HT-29 (cell line): Measurements from ENCODE around the gene MISFA. TPM values are rescaled to one million over a fixed set of nuclear protein-coding genes. Genes with fewer than 3 reads are reported as not detected.
A peak's percentile ranks its signal among the peaks of the same experiment; 100 is the strongest.
"Not testable (repeated sequence)": the region's sequence is repeated elsewhere in the genome, so short reads cannot be mapped to it uniquely, and the experiment has no call there.

Experiments
- DNase-seq: peaks from one replicate; pipeline ENCODE4 v3.0.0-alpha.2; 2015; ENCODE audit warnings: low spot score
- total RNA-seq: library from RNA; depleted of rRNA; stranded (reverse); fragments of >200 nt; shearing (Covaris generic); gene quantifications from 2 replicates; pipeline ENCODE4 v1.2.3, GENCODE V29; 2014; rRNA removed

MISFA gene
- 0.76 and 1.0 TPM in 2 replicates for total RNA-seq

- no peak for DNase-seq
Measured at GRCh38 chr11:18599739-18600230, at the start of gene MISFA. Gene MISFA (plus strand): TSS chr11:18599789. CDS start chr11:18599929, 140 bp downstream.

DNA sequence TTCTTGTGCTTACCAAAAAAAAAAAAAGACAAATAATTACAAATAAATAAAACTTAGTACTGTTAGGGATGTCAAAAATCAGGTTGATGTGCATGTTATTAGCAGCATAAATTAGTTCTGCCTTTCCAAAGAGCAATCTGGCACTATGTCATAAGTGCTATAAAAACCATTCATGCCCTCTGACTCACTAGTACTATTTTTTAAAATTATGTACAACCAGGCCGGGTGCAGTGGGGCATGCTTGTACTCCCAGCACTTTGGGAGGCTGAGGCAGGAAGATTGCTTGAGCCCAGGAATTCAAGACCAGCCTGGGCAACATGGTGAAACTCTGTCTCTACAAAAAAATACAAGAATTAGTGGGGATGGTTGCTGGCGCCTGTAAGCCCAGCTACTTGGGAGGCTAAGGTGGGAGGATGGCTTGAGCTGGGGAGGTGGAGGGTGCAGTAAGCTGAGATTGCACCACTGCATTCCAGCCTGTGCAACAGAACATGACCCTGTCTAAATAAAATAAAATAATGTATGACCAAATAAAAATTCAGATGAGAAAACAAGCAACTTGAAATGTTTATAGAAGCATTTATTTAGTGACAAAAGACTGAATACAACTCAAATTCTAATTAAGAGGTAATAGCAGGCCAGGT is 36.4 kb upstream of the MISFA start:
- no peak for DNase-seq

DNA sequence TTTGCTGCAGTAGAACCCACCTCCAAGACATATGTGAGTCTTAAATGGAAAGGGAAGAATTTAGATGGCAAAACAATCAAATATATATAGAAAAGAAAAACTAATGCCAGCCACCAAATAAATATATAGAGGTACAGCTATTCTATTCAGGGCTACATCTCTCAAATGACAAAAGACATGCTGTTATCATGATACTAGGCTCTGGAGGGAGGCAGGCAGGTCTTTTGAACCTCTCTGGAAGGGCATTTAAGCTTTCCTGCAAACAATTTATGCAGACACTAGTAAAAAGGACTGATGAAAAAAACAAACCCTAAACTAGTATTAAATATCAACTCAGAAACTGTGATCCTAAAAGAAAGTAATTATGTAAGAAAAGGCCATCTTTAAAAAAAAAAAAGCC is 35.4 kb upstream of the MISFA start:
- DNase-seq, result no peak

DNA sequence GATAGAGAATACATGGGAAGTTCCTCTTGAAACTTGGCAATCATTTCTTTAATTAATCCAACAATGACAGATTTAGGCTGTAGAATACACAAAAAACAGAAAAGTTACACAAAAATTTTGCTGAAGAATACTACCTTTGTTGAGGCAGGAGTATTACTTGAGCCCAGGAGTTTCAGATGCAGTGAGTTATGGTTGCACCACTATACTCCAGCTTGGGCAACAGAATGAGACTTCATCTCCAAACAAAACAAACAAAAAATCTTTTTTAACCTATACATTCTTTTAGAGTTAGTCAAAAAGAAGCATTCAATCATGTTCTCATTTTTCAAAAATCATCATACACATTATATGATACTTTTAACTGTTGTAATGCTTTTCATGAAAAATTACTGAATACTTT is 33.2 kb upstream of the MISFA start:
- DNase-seq, result no peak

DNA sequence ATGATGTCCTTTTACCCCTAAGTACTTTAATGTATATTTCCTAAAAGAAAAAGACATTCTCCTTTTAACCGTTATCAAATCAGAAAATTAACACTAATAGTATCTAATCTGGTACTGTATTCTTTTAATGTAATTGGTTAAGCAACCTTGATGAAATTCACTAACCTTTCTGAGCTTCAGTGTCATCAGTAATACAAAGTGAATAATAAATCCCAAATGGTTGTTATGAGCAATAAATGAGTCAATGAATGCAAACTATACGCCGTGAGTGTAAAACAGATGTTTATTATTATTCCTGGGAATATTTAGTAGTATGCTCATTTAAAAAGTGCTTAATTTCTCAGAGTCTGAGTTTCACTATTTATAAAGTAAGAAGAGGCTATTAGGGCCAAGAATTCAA is 32.5 kb upstream of the MISFA start:
- DNase-seq, result no peak

GRCh38 chr11:18575361-18575760 is 24.2 kb upstream of the MISFA start:
- DNase-seq, result no peak

- peak; percentile 88 for DNase-seq
Measured at GRCh38 chr11:18578975-18579598, 20.5 kb upstream of the MISFA start.

DNA sequence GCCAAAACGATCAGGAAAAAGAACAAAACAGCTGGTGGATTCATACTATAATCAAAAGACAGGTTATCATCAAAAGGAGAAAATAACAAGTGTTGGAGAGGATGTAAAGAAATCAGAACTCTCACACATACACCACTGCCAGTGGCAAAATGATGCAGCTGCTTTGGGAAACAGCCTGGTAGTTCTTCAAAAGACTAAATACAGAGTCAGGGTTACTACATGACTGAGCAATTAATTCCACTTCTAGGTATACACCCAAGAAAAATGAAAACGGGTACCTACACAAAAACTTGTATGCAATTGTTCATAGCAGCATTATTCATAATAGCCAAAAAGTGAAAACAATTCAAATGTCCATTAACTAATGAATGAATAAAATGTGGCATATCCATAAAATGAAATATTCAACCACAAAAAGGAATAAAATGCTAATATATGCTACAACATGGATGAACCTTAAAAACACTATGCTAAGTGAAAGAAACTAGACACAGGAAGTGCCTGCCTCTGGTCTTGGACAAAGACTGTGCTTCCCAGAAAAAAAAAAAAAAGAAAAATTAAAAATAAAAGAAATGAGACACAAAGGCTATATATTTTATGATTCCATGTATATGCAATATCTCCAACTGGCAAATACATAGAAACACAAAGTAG is 19.3 kb upstream of the MISFA start:
- no peak for DNase-seq

- DNase-seq, result no peak
Measured at GRCh38 chr11:18581825-18582224, 17.8 kb upstream of the MISFA start.

DNA sequence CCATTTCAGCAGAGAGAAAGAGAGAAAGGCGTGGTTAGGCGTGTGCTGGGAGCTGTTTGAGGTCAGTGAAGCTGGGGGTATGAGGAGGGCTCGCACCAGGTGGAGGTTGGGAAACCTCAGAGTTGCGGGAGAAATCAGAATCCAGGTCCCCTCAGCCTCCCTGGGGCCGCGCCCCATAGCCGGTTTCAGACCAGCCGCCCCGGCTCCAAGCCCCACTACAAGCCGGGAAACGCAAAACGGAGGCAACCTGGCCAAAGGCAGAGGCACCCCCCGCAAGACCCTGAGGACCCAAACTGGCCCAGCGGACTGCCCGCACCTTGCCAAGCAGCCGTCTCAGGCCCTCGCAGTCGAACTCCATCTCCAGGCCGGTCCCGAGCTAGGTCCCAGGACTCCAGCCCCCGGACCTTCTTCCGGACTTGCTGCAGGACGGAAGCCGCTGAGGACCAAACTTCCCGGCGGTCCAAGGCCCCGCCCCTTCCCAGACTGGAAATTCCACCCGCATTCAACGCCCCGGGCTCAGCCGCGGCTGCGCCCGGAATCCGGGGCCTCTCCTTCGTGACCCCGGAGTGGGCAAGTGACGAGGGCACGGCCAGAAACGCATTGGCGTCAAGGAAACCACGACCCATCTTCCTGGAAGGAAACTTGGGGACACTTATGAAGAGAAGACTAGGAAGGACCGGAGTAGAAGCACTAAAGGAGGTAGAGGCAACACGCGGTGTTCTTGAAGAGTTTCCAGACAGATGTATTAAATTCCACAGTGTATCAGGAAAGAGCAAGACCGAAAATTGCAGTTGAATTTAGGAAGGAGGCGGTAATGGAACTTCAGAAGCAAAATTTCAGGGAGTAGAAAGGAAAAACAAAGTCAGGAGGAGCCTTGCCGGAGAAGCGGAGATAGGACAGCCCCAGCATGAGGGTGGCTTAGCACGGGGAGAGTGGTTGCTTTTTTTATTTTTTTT is 11.0 kb upstream of the MISFA start, which contains the start of gene UEVLD:
UEVLD (minus strand) TSS at position 438 of the 956 bp plus-strand sequence; CDS start at position 358, 80 bp downstream.
- peak; percentile 95 for DNase-seq

GRCh38 chr11:18590571-18590970 is 9.0 kb upstream of the MISFA start:
- no peak for DNase-seq

GRCh38 chr11:18594088-18594487 is 5.5 kb upstream of the MISFA start:
- not testable (repeated sequence) for DNase-seq

DNA sequence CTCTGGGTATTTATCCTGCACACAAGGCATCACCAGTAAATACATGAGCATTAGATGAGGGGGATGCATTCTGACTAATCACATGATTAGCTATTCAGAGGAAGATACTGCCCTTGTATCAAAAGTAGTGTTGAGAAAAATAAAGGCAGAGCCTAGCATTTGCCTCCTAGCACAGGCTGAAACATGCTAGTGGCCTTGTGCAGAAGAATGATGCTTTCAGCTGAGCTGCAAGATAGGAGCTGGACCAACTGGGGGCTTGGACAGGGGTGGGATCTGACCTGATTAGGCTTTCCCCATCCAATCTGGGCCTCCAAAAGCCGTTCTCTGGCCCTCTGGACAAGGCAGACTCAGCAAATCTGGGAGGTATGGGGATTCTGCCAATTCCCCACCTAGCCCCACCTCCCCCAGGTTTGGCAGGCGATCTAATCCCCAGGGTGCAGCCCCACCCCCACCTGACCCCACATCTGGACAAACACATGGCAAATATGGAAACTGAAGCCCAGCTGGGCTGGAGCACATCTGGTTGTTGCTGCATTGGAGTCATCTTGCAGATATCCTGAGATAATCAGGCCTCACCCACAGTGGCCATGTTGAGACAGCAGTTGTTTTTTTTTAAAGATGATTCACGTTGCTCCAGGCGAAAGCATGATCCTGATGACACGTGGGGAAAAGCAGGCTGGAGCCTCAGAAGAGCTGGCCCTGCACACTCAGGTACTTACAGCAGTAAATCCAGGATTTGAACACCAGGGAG is 4.4 kb upstream of the MISFA start:
- DNase-seq, result no peak

GRCh38 chr11:18600915-18601569 is 1.5 kb downstream of the MISFA start:
- no peak for DNase-seq

DNA sequence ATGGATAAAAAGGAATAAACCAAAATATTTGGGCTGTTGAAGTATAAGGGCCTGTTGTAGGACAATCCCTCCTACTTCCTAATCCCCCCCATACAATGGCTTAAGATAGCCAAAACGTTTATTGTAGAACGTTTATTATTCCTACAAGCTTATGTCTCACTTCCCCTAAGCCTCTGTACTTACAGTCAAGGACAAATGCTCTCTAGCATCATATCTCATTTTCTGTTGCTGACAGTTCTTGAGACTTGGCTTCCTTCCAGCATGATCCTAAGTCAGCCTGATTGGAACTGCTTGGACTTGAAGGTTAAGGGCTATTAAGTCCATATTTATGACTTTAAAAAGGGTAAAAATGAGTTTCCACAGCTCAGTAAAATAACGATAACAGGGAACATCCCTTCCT is 8.8 kb downstream of the MISFA start:
- DNase-seq, result no peak

DNA sequence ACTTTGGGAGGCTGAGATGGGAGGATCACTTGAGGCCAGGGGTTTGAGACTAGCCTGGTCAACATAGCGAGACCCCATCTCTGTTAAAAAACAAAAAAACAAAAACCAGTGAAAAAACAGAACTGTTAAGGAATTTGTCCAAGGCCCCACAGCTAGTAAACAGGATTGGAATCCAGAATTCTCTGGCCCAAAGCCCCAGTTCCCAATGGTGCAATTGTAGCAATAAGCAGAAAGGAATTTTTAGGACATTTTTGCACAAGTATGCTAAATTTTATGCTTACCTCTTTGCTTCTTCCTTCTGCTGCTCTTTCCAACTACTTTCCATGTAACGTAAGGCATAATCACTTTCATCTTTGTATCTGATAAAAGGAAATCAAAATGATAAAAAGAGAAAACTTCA is 11.6 kb downstream of the MISFA start:
- DNase-seq, result no peak

- DNase-seq, result no peak
Measured at GRCh38 chr11:18612394-18612793, 12.8 kb downstream of the MISFA start.

DNA sequence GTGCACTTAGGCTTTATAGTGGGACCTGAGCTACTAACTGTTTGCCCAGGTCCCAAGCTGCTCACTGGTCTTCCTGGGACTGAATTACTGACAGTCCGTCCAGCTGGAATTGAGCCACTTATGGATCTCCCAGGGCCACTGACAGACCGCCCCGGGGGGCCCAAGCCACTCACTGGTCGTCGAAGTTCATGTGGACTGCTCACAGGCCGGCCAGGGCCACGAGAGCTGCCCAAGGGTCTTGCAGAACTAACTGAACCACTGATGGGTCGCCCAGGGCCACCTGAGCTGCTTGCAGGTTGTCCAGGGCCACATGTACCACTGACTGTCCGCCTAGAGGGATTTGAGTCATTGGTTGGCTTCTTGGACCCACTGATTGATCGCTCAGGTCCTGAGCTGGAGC is 15.1 kb downstream of the MISFA start:
- DNase-seq, result no peak

DNA sequence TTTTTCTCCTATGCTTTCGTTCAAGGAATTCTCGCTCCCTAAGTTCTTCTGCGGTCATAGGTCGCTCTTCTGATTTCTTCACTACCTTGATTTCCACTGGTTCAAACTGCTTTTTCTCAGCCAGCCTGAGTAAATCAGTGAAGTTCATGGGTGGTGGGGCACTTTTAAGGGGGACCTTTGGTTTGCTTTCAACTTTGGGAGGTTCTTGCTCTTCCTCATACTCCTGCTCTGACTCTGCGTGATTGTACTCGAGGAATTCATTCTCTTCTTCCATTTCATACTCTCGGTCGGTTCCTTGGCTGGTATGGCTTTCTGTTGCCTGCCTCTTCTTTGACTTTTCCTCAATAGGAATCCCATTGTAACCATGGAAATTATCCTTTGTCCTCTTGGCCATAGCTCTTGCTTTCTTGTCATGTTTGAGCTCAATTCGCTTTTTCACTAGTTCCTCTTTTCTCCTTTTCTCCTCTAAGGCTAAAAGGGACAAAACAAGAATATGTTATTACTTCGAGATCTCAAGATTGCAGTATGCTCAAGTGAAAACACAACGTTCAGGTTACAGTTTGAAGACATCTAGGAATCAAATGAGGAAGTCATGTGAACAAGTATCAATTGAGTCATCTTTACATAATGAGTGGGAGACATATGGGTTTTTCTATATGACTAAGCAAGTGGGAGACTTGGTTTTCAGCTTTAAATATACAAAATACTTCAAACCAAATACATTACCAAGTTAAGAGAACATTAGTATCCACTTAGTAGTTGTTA is 16.2 kb downstream of the MISFA start:
- no peak for DNase-seq
